CD14-positive monocyte (primary cell): Measurements from ENCODE around the gene TREML2. TPM values are rescaled to one million over a fixed set of nuclear protein-coding genes. Genes with fewer than 3 reads are reported as not detected.

Experiments used
- DNase-seq, 3 donors: peaks; one replicate each; pipeline ENCODE4 v3.0.0-alpha.2; 2011 to 2022
- H2AFZ ChIP-seq: 2 replicates; pipeline ENCODE4 v1.6.0; 2012; ENCODE audit warnings: mild to moderate bottlenecking, low read depth, low read length, inconsistent platforms; ENCODE audit not compliant: insufficient read depth, poor library complexity, severe bottlenecking
- H3K27ac ChIP-seq, 2 donors: 1 replicate in 1 of 2; 2 replicates in 1 of 2; pipeline ENCODE4 v1.5.1; 2012 to 2013; ENCODE audit warnings: low read length in 2 of 2, control low read depth in 1 of 2, inconsistent platforms in 1 of 2, low read depth in 1 of 2, mild to moderate bottlenecking in 1 of 2
- H3K27me3 ChIP-seq, 2 donors: one replicate each; pipeline versions ENCODE4 v1.6.0 to v1.6.1; 2011 to 2013; ENCODE audit warnings: low read length in 2 of 2; ENCODE audit not compliant: control insufficient read depth in 2 of 2, insufficient read depth in 2 of 2
- H3K36me3 ChIP-seq, 2 donors: replicated peaks in 1 of 2; 1 replicate in 1 of 2; 2 replicates in 1 of 2; pipeline versions ENCODE4 v1.5.1 to v1.6.1; 2012 to 2013; ENCODE audit warnings: low read length in 2 of 2, control low read depth in 1 of 2, inconsistent platforms in 1 of 2, mild to moderate bottlenecking in 1 of 2; ENCODE audit not compliant: insufficient read depth in 2 of 2, control insufficient read depth in 1 of 2
- H3K4me1 ChIP-seq, 2 donors: 1 replicate in 1 of 2; 2 replicates in 1 of 2; pipeline versions ENCODE4 v1.5.1 to v1.6.1; 2012 to 2013; ENCODE audit warnings: low read length in 2 of 2, control low read depth in 1 of 2, inconsistent platforms in 1 of 2, mild to moderate bottlenecking in 1 of 2, moderate library complexity in 1 of 2; ENCODE audit not compliant: insufficient read depth in 2 of 2, control insufficient read depth in 1 of 2
- H3K4me2 ChIP-seq: replicated peaks from 2 replicates; pipeline ENCODE3; 2012; ENCODE audit warnings: low read length, moderate library complexity, mild to moderate bottlenecking; ENCODE audit not compliant: poor library complexity, severe bottlenecking; ENCODE audit errors: extremely low read depth
- H3K4me3 ChIP-seq, 3 experiments: fragments of 200-600 bp in 1 of 3; sonication (generic) in 1 of 3; replicated peaks in 1 of 3; 1 replicate in 2 of 3; 2 replicates in 1 of 3; pipeline ENCODE4 v1.5.1; 2011 to 2013; ENCODE audit warnings: low read length in 3 of 3, mild to moderate bottlenecking in 3 of 3, control low read depth in 2 of 3, low read depth in 2 of 3, inconsistent platforms in 1 of 3, moderate library complexity in 1 of 3
- H3K79me2 ChIP-seq: 2 replicates; pipeline ENCODE4 v1.6.0; 2012; ENCODE audit warnings: mild to moderate bottlenecking, control low read depth, inconsistent platforms, low read length, moderate library complexity; ENCODE audit not compliant: insufficient read depth
- H3K9ac ChIP-seq: 2 replicates; pipeline ENCODE4 v1.6.0; 2017; ENCODE audit warnings: low read length, mild to moderate bottlenecking; ENCODE audit not compliant: insufficient read depth, poor library complexity, severe bottlenecking
- H3K9me3 ChIP-seq, 2 donors: replicated peaks in 1 of 2; 1 replicate in 1 of 2; 2 replicates in 1 of 2; pipeline versions ENCODE4 v1.5.1 to v1.6.1; 2012 to 2013; ENCODE audit warnings: low read length in 2 of 2, control low read depth in 1 of 2; ENCODE audit not compliant: control insufficient read depth in 1 of 2, insufficient read depth in 1 of 2
- H4K20me1 ChIP-seq: 2 replicates; pipeline ENCODE4 v1.6.0; 2012; ENCODE audit warnings: mild to moderate bottlenecking, low read length, control low read depth, moderate library complexity; ENCODE audit not compliant: insufficient read depth
- H3K27ac Mint-ChIP-seq, 7 donors: one replicate each; pipeline ENCODE4 v1.8.0; 2020; ENCODE audit warnings: mild to moderate bottlenecking in 7 of 7, mixed read lengths in 7 of 7, moderate library complexity in 6 of 7, inconsistent platforms in 2 of 7
- H3K27me3 Mint-ChIP-seq, 3 donors: one replicate each; pipeline ENCODE4 v1.8.0; 2021 to 2022; ENCODE audit warnings: low read depth in 3 of 3, mild to moderate bottlenecking in 3 of 3, mixed read lengths in 3 of 3, moderate library complexity in 3 of 3, inconsistent platforms in 1 of 3
- H3K36me3 Mint-ChIP-seq, 2 donors: one replicate each; pipeline ENCODE4 v1.8.0; 2020; ENCODE audit warnings: mixed read lengths in 2 of 2, inconsistent platforms in 1 of 2, mild to moderate bottlenecking in 1 of 2
- H3K4me1 Mint-ChIP-seq: one replicate; pipeline ENCODE4 v1.8.0; 2020; ENCODE audit warnings: mild to moderate bottlenecking, mixed read lengths
- H3K4me3 Mint-ChIP-seq, 2 donors: one replicate each; pipeline ENCODE4 v1.8.0; 2020; ENCODE audit warnings: mild to moderate bottlenecking in 2 of 2, mixed read lengths in 2 of 2, moderate library complexity in 1 of 2
- H3K9me3 Mint-ChIP-seq, 7 donors: one replicate each; pipeline ENCODE4 v1.8.0; 2020 to 2022; ENCODE audit warnings: mixed read lengths in 7 of 7, mild to moderate bottlenecking in 6 of 7, moderate library complexity in 6 of 7, inconsistent platforms in 2 of 7
- WGBS: methylation state at CpG from one replicate; pipeline ENCODE4 v1.1.5; 2013; ENCODE audit warnings: missing lambda C conversion rate; ENCODE audit not compliant: insufficient coverage; 5-methylcytosine and 5-hydroxymethylcytosine counted together
- intact Hi-C, 2 donors: fragments of 100-400 bp; cut with micrococcal nuclease; formaldehyde crosslinking; loops; one replicate each; pipeline versions ENCODE4 v1.15.0 to v1.15.1; 2023
- polyA plus RNA-seq, 3 donors: library from polyadenylated mRNA; depleted of rRNA in 1 of 3; unstranded in 2 of 3; stranded (reverse) in 1 of 3; fragments of 300-500 nt in 2 of 3; fragments of >200 nt in 1 of 3; fragmentation: Illumina TruSeq in 2 of 3; gene quantifications; 1 replicate in 2 of 3; 2 replicates in 1 of 3; pipeline ENCODE4 v1.2.3, GENCODE V29; 2012 to 2021
- TF ChIP-seq, protein P1 (sequence below): fragments of 200-600 bp; IDR thresholded peaks from one replicate; pipeline ENCODE4 v1.8.0; 2022; ENCODE audit warnings: antibody characterized with exemption, mild to moderate bottlenecking

TREML2 gene
- polyA plus RNA-seq, 3 donors, result 0.89 to 4.2 (median 1.1) TPM

DNA sequence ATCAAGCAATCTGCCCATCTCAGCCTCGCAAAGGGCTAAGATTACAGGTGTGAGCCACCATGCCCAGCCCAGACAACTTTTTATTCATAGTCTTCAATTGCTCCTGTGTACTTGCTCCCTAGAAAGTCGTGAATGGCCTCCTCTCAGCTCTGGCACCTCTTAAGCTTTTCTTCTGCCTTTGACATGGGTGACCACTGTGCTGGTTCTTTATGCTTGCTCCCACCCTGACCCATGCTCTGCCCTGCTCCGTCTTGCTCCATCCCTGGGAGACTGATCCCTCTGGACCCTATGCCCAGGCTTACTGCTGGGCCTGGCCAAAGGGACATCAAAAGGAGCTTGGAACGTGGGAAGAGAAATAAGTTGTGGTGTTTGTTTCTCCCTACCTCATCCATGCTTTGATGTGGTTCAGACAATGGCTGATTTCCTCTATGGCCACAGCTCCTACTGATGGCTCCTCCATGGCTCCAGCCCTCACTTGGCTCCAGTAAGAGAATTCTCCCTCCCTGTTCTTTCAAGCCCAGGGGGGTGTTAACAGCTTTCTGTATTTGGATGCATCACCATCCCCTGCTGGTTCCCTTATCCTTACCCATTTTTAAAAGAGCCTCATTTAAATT, 30.3 kb downstream of the TREML2 start:
- Histone ChIP-seq H3K9ac (no peak overlapping the region), H3K4me1 (no peaks in the 10 kb centered on the region), H3K27me3 (no peaks in the 10 kb centered on the region), H3K79me2 (no peaks in the 10 kb centered on the region), H3K4me2 (no peak overlapping the region), H3K4me3 (no peak overlapping the region), H3K27ac (no peak overlapping the region), H2AFZ (no peak overlapping the region), H3K9me3 (no peaks in the 10 kb centered on the region), H4K20me1 (no peaks in the 10 kb centered on the region), H3K36me3 (no peaks in the 10 kb centered on the region)
- 100% methylated on average over 3 of the region's 4 CpGs for WGBS
- peaks cover 0 to 2% (median 0%) of the 10 kb centered on the region in 7 donors for H3K9me3 Mint-ChIP-seq
- TF ChIP-seq, protein P1, sequence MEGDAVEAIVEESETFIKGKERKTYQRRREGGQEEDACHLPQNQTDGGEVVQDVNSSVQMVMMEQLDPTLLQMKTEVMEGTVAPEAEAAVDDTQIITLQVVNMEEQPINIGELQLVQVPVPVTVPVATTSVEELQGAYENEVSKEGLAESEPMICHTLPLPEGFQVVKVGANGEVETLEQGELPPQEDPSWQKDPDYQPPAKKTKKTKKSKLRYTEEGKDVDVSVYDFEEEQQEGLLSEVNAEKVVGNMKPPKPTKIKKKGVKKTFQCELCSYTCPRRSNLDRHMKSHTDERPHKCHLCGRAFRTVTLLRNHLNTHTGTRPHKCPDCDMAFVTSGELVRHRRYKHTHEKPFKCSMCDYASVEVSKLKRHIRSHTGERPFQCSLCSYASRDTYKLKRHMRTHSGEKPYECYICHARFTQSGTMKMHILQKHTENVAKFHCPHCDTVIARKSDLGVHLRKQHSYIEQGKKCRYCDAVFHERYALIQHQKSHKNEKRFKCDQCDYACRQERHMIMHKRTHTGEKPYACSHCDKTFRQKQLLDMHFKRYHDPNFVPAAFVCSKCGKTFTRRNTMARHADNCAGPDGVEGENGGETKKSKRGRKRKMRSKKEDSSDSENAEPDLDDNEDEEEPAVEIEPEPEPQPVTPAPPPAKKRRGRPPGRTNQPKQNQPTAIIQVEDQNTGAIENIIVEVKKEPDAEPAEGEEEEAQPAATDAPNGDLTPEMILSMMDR, result no peak
- H3K27me3 Mint-ChIP-seq, result peaks cover 1 to 12% (median 5%) of the 10 kb centered on the region in 3 donors
- no peak overlapping the region for H3K27ac Mint-ChIP-seq
- intact Hi-C loops, result no loop called here
- no peak for DNase-seq
- no peak overlapping the region for H3K4me3 Mint-ChIP-seq
- H3K36me3 Mint-ChIP-seq, result peaks cover 0 to 2% of the 10 kb centered on the region in 2 donors
- H3K4me1 Mint-ChIP-seq, result peaks cover 10% of the 10 kb centered on the region

DNA sequence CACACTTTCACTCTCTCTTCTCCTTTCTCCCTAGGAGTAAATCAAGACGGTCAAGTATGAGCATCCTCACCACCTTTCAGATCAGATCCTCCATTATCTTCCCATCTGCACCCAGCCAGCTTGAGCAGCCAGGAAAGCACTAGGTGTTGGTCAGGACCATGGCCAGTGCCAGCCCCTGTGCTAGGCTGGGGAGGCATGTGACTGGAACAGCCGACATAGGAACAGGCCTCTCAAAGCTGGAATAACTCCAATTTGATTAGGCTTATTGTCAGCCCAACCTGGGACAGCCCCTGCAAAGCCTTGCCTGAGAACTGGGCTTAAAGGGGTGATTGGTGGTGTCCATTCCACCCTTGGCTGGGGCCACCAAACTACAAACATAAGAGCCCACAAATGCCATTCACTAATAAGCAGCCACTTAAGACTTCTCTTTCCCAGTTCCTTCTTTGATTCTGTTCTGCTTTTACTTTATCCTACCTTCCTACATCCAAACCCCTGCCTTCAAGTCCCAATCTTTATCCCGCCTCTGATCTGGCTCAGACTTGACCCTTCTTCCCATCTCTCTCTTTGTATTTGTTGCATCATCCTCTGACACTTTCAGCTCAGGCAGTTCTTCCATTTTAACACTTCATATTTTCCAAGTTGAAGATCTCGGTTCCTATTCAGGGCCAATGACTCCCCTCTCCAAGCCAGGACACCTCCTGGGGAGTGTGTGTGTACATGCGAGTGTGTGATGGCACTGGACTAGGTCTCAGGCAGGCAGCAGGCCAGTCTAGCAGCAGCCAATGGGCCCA, 33.6 kb downstream of the TREML2 start:
- intact Hi-C loops, result no loop called here
- H3K27me3 Mint-ChIP-seq, result peaks cover 3 to 8% (median 5%) of the 10 kb centered on the region in 3 donors
- no peaks in the 10 kb centered on the region for H3K27me3 ChIP-seq
- no peak overlapping the region for H3K27ac ChIP-seq
- H3K4me3 ChIP-seq, result no peak overlapping the region
- H3K36me3 ChIP-seq, result no peaks in the 10 kb centered on the region
- no peaks in the 10 kb centered on the region for H4K20me1 ChIP-seq
- H3K9ac ChIP-seq, result no peak overlapping the region
- H3K36me3 Mint-ChIP-seq, result peaks cover 0 to 2% of the 10 kb centered on the region in 2 donors
- H3K4me3 Mint-ChIP-seq, result no peak overlapping the region
- H3K4me2 ChIP-seq, result no peak overlapping the region
- DNase-seq, result no peak
- 76% methylated on average over 3 of the region's 5 CpGs for WGBS
- no peaks in the 10 kb centered on the region for H3K9me3 ChIP-seq
- H3K4me1 Mint-ChIP-seq, result peaks cover 21% of the 10 kb centered on the region
- H3K9me3 Mint-ChIP-seq, result peaks cover 0 to 2% (median 0%) of the 10 kb centered on the region in 7 donors
- peaks cover 10 to 12% of the 10 kb centered on the region in 2 donors for H3K4me1 ChIP-seq
- peak overlapping the region in 2 of 7 donors; percentile 2 to 5 for H3K27ac Mint-ChIP-seq
- H2AFZ ChIP-seq, result no peak overlapping the region
- TF ChIP-seq, protein P1, result no peak
- H3K79me2 ChIP-seq, result no peaks in the 10 kb centered on the region
